Femur (tissue), 1 donor: ENCODE results near the gene ZNF783.
A peak's percentile ranks its signal among the peaks of the same experiment; 100 is the strongest.

Source experiments
- DNase-seq: peaks from one replicate; pipeline ENCODE4 v3.0.0-alpha.2; 2017

Gene ZNF783

GRCh38 chr7:149283321-149283720 lies 21.3 kb downstream of the ZNF783 start:
- DNase-seq: no peak

GRCh38 chr7:149284343-149284742 lies 22.3 kb downstream of the ZNF783 start:
- DNase-seq: no peak

GRCh38 chr7:149284850-149285585 lies 23.0 kb downstream of the ZNF783 start:
- DNase-seq: peak; percentile 96

GRCh38 chr7:149285603-149286002 lies 23.6 kb downstream of the ZNF783 start:
- DNase-seq: peak; percentile 57

GRCh38 chr7:149286811-149287400 lies 24.9 kb downstream of the ZNF783 start:
- DNase-seq: no peak

GRCh38 chr7:149287622-149288021 lies 25.6 kb downstream of the ZNF783 start:
- DNase-seq: no peak

- DNase-seq: no peak
Observed at GRCh38 chr7:149289262-149289661, 27.3 kb downstream of the ZNF783 start.

GRCh38 chr7:149289856-149290255 lies 27.9 kb downstream of the ZNF783 start:
- no peak for DNase-seq

GRCh38 chr7:149291036-149291780 lies 29.2 kb downstream of the ZNF783 start:
- DNase-seq: no peak

GRCh38 chr7:149291781-149292461 lies 29.9 kb downstream of the ZNF783 start:
- DNase-seq: no peak

GRCh38 chr7:149292462-149292823 lies 30.4 kb downstream of the ZNF783 start:
- no peak for DNase-seq

GRCh38 chr7:149293338-149293737 lies 31.3 kb downstream of the ZNF783 start:
- no peak for DNase-seq

GRCh38 chr7:149293946-149294633 lies 32.1 kb downstream of the ZNF783 start:
- no peak for DNase-seq

GRCh38 chr7:149294634-149295480 lies 32.9 kb downstream of the ZNF783 start:
- no peak for DNase-seq

- DNase-seq: no peak
Observed at GRCh38 chr7:149295481-149295850, 33.5 kb downstream of the ZNF783 start.

- DNase-seq: no peak
Observed at GRCh38 chr7:149296368-149296767, 34.4 kb downstream of the ZNF783 start.

GRCh38 chr7:149297034-149297755 lies 35.2 kb downstream of the ZNF783 start:
- DNase-seq: no peak

GRCh38 chr7:149300620-149301285 lies 38.8 kb downstream of the ZNF783 start:
- DNase-seq: no peak

GRCh38 chr7:149302222-149302621 lies 40.2 kb downstream of the ZNF783 start:
- DNase-seq: no peak

GRCh38 chr7:149302865-149303264 lies 40.9 kb downstream of the ZNF783 start:
- no peak for DNase-seq

GRCh38 chr7:149304006-149304405 lies 42.0 kb downstream of the ZNF783 start:
- DNase-seq: no peak
